Effector memory CD4-positive, alpha-beta T cell (primary cell): ENCODE results near the gene MUC21.
"Not testable (repeated sequence)": the region's sequence is repeated elsewhere in the genome, so short reads cannot be mapped to it uniquely, and the experiment has no call there.

Source experiments
- DNase-seq, 3 donors: peaks; one replicate each; pipeline ENCODE4 v3.0.0-alpha.2; 2020
- H3K27ac ChIP-seq: 2 replicates; pipeline ENCODE4 v1.7.0; 2013; ENCODE audit warnings: mild to moderate bottlenecking, low read length, moderate library complexity; ENCODE audit not compliant: insufficient read depth, poor library complexity, severe bottlenecking
- H3K27me3 ChIP-seq: replicated peaks from 2 replicates; pipeline ENCODE4 v1.7.0; 2013; ENCODE audit warnings: mild to moderate bottlenecking, low read length; ENCODE audit not compliant: insufficient read depth, control insufficient read depth, poor library complexity, severe bottlenecking
- H3K36me3 ChIP-seq: 2 replicates; pipeline ENCODE4 v1.7.0; 2013; ENCODE audit warnings: mild to moderate bottlenecking, low read length, moderate library complexity; ENCODE audit not compliant: control insufficient read depth, insufficient read depth
- H3K4me1 ChIP-seq: 2 replicates; pipeline ENCODE4 v1.7.0; 2013; ENCODE audit warnings: low read length, mild to moderate bottlenecking; ENCODE audit not compliant: control insufficient read depth, insufficient read depth, poor library complexity, severe bottlenecking
- H3K4me3 ChIP-seq: 2 replicates; pipeline ENCODE4 v1.7.0; 2013; ENCODE audit warnings: low read length, low read depth, mild to moderate bottlenecking; ENCODE audit not compliant: insufficient read depth, poor library complexity, severe bottlenecking
- H3K9me3 ChIP-seq: 2 replicates; pipeline ENCODE4 v1.7.0; 2013; ENCODE audit warnings: mild to moderate bottlenecking, low read length, moderate library complexity; ENCODE audit not compliant: control insufficient read depth

Gene MUC21

DNA sequence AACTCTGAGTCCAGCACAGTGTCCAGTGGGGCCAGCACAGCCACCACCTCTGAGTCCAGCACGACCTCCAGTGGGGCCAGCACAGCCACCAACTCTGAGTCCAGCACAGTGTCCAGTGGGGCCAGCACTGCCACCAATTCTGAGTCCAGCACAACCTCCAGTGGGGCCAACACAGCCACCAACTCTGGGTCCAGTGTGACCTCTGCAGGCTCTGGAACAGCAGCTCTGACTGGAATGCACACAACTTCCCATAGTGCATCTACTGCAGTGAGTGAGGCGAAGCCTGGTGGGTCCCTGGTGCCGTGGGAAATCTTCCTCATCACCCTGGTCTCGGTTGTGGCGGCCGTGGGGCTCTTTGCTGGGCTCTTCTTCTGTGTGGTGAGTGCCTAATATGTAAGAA is 3.8 kb downstream of the MUC21 start:
- Histone ChIP-seq H3K27ac (no peak overlapping the region), H3K27me3 (no peaks in the 10 kb centered on the region)

DNA sequence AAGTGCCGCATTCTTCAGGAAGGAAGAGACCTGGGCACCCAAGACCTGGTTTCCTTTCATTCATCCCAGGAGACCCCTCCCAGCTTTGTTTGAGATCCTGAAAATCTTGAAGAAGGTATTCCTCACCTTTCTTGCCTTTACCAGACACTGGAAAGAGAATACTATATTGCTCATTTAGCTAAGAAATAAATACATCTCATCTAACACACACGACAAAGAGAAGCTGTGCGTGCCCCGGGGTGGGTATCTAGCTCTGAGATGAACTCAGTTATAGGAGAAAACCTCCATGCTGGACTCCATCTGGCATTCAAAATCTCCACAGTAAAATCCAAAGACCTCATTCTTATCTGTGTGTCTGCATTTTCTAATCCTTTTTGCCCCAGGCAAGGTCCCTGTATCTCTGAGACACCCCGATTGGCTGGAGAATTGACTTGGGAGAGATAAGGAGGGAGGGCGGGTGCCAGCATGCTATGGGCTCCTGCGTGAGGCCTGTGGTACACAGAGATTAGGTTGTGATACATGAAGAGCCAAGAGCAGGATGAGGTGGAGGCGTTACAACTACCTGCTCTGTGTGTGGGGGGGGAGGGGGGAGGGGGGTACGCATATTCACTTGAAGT is 4.8 kb downstream of the MUC21 start:
- Histone ChIP-seq H3K9me3 (no peaks in the 10 kb centered on the region), H3K27me3 (no peaks in the 10 kb centered on the region), H3K4me3 (no peak overlapping the region), H3K4me1 (no peaks in the 10 kb centered on the region), H3K27ac (no peak overlapping the region), H3K36me3 (no peaks in the 10 kb centered on the region)
- no peak for DNase-seq

More for the DNA sequence above, 3.8 kb downstream of the MUC21 start:
- H3K4me3 ChIP-seq = no peak overlapping the region
- no peaks in the 10 kb centered on the region for H3K9me3 ChIP-seq
- H3K36me3 ChIP-seq = no peaks in the 10 kb centered on the region
- H3K4me1 ChIP-seq = no peaks in the 10 kb centered on the region
- no peak for DNase-seq

DNA sequence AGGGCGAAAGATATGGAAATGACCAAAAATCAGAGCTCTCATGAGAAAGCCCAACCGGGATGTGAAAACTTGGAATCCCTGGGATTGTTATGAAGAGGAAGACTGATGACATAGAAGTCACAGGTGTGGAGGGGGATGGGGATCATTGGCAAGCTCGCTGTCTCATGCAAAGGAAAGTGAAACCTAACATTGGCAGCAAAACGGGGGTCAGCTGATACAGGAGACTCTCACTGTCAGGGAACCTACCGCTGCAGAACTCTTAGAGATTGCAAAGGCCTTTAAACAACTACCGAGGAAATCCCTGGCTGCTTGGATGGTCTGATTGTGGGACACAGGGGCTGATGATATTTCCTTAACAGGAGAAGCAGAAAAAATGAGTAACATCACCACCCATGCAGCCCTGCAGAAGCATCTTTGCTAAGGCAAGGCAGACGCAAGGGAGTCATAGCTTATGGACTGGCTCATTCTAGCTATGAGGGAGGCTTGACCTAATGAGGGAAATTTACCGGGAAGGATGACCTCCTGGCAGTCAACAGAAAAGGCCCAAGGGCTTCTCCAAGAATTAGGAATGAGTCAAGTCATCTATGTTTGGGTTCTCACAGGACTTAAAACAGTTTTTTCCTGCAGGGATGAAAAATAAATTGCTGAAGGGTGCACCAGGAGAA is 7.0 kb downstream of the MUC21 start:
- DNase-seq = no peak
- no peaks in the 10 kb centered on the region for H3K4me1 ChIP-seq
- H3K4me3 ChIP-seq = no peak overlapping the region
- H3K36me3 ChIP-seq = no peaks in the 10 kb centered on the region
- H3K27me3 ChIP-seq = no peaks in the 10 kb centered on the region
- H3K27ac ChIP-seq = no peak overlapping the region
- no peaks in the 10 kb centered on the region for H3K9me3 ChIP-seq

DNA sequence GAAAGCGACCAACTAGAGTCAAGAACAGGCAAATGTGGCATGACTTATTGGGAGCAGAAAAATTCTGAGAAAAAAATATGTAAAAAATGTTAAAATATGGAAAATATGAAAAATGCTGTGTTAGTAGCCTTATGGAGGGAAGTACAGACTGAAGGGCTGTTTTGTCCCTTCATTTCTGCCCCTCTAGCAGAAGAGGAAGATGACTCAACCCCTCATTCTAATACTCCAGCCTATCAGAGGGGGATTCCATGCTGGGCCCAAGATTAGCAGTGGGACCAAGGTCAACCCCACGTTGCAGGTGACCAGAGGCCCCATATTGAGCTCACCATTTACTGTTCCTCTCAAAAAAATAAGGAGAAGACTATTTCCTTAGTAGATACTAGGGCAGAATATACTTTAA is 8.4 kb downstream of the MUC21 start:
- DNase-seq = no peak
- Histone ChIP-seq H3K27ac (no peak overlapping the region), H3K36me3 (no peaks in the 10 kb centered on the region), H3K4me3 (no peak overlapping the region), H3K4me1 (no peaks in the 10 kb centered on the region), H3K27me3 (no peaks in the 10 kb centered on the region), H3K9me3 (no peaks in the 10 kb centered on the region)

DNA sequence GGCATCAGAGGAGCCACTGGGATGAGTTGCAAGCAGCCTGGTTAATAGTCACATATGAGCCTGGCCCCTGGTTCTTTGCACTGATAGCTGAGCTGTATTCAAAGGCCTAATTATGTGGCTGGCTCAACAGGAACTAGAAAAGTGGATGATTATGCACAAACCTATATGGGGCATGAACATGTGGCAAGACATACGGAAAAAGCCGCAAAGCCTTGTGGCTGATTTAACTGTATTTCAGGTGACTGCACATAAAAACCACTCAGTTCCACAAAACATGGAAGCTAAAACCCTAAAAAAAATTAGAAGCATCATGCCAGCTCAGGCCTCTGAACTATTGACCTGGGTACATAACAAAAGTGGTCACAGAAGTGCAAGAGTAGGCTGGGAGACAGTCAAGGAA is 13.8 kb downstream of the MUC21 start:
- Histone ChIP-seq H3K27me3 (no peaks in the 10 kb centered on the region), H3K9me3 (no peaks in the 10 kb centered on the region), H3K36me3 (no peaks in the 10 kb centered on the region), H3K27ac (no peak overlapping the region), H3K4me3 (no peak overlapping the region), H3K4me1 (no peaks in the 10 kb centered on the region)
- DNase-seq = no peak

DNA sequence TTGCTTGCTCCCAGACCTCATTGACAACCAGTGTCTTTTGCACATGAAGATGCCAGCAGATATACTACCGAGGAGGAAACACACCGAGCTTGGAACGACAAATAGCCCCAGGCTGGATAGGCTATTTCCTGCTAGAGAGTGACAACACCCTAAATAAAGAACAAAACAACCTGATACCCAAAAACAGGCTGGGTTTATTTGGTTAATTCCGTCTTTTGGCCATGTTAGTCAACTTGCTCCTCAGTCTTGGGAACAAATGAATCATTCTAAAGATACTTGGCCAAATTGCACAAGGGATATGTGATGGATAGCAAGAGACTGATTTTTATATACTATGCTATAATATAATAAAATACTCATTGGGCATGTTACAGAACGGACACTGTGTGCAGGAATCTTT is 15.3 kb downstream of the MUC21 start:
- Histone ChIP-seq H3K27ac (no peak overlapping the region), H3K9me3 (no peaks in the 10 kb centered on the region), H3K27me3 (no peaks in the 10 kb centered on the region), H3K36me3 (no peaks in the 10 kb centered on the region), H3K4me3 (no peak overlapping the region), H3K4me1 (no peaks in the 10 kb centered on the region)
- DNase-seq = no peak

DNA sequence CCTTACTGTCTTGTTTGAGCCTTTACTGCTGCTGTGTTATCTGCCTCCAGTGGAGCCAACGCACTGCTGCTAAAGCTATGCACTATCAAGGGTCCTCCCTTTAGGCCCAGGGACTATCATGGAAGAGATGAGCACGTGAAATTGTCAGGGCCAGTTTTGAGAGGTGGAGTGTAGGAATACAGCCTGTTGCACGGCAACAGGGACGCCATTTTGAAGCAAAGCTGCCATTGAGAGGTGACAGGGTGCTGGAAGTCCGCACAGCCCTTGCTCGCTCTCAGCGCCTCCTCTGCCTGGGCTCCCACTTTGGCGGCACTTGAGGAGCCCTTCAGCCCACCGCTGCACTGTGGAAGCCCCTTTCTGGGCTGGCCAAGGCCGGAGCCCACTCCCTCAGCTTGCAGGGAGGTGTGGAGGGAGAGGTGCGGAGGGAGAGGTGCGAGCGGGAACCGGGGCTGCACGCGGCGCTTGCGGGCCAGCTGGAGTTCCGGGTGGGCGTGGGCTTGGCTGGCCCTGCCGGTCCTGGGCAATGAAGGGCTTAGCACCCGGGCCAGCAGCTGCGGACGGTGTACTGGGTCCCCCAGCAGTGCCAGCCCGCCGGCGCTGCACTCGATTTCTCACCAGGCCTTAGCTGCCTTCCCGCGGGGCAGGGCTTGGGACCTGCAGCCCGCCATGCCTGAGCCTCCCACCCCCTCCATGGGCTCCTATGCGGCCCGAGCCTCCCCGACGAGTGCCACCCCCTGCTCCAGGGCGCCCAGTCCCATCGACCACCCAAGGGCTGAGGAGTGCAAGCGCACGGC is 16.7 kb downstream of the MUC21 start:
- not testable (repeated sequence) for H3K9me3 ChIP-seq, H3K27ac ChIP-seq, H3K36me3 ChIP-seq, H3K4me3 ChIP-seq, H3K4me1 ChIP-seq, DNase-seq, H3K27me3 ChIP-seq

DNA sequence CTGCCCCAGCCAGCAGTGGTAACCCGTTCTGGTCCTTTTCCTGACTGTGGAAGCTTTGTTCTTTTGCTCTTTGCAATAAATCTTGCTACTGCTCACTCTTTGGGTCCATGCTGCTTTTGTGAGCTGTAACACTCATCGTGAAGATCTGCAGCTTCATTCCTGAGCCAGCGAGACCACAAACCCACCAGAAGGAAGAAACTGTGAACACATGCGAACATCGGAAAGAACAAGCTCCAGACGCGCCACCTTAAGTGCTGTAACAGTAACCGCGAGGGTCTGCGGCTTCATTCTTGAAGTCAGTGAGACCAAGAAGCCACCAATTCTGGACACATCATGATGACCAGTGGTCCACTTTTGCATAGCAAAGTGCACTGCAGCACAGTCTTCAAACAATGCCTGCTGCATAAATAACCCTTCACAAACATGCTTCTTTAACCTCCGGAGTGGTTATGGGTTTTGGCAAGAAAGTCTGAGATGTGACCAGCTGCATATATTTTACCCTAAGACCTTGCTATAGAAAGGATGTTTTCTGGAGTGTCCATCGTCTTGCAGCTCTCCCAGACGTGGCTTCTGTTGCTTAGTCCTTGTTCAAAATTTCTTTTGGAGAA is 17.9 kb downstream of the MUC21 start:
- Histone ChIP-seq H3K27ac (no peak overlapping the region), H3K4me3 (no peak overlapping the region), H3K36me3 (no peaks in the 10 kb centered on the region), H3K9me3 (no peaks in the 10 kb centered on the region), H3K4me1 (no peaks in the 10 kb centered on the region), H3K27me3 (no peaks in the 10 kb centered on the region)
- DNase-seq = no peak

DNA sequence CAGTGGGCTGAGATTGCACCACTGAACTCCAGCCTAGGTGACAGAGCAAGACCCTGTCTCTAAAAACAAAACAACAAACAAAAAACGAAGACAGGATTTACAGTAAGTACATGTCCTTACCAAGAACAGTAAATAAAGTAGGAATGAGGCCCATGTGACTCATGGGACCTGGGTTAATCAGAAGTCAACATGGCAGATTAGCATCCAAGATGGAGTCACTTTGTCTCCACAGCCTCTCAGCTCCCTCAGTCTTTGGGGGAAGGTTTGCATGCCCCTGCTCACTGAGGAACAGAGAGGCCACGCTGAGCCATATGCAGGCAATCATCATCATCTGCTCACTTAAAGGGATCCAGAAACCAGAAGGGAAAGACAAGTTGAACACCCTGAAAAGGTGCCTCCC is 19.0 kb downstream of the MUC21 start:
- no peaks in the 10 kb centered on the region for H3K36me3 ChIP-seq
- H3K4me3 ChIP-seq = no peak overlapping the region
- H3K9me3 ChIP-seq = no peaks in the 10 kb centered on the region
- DNase-seq = no peak
- H3K27ac ChIP-seq = no peak overlapping the region
- H3K4me1 ChIP-seq = no peaks in the 10 kb centered on the region
- H3K27me3 ChIP-seq = no peaks in the 10 kb centered on the region

DNA sequence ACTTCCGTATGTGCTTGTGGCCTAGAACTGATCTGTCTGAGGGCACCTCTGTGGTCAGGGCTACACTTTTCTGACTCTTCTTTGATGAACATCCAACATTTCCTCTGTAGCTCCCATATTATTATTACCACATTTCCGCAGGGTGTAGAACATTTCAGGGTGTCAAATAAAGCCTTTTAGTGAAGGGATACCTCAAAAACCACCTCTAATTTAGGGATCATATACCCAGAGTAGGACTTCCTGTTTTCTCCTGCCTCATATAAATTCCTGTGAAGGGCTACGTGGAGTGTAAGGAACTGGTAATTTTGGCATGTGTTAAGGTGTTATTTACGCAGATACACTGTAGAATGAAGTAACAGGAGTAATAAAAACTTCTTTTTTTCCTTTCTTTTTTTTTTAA is 21.3 kb downstream of the MUC21 start:
- DNase-seq = no peak
- Histone ChIP-seq H3K4me1 (no peaks in the 10 kb centered on the region), H3K9me3 (no peaks in the 10 kb centered on the region), H3K4me3 (no peak overlapping the region), H3K27me3 (no peaks in the 10 kb centered on the region), H3K36me3 (no peaks in the 10 kb centered on the region), H3K27ac (no peak overlapping the region)
